Measurements from ENCODE around the gene ADGB.
"Not testable (repeated sequence)": the region's sequence is repeated elsewhere in the genome, so short reads cannot be mapped to it uniquely, and the experiment has no call there.

DNA sequence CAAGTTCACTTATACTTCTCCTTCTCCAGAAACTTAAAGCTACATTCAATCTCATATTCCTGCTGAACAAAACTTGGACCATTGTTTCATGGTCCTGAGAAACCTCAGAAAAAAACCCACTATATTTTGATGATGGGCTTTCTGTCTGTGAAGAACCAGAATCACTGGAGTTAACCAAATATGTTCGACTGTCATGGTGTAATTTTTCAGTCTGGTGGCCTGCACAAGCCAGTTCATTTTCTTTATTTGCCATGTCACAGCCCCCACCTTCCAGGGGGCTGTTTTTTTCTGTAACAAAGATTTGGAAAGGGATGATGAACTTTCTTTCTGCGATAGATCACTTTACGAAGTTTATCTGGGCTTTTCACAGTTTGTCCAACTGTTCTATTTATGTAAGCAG is 204.4 kb downstream of the ADGB start:
- not testable (repeated sequence) for TF ChIP-seq CTCF, POLR2A (IDR thresholded peaks at IDR 0.05)
